Gastrocnemius medialis (tissue), 4 donors: ENCODE measurements around the gene IL9.

Source experiments
- POLR2A ChIP-seq, 2 donors: fragments of 450-650 bp; IDR thresholded peaks; one replicate each; pipeline ENCODE4 v1.6.1; 2017; ENCODE audit warnings: antibody characterized with exemption in 2 of 2, mild to moderate bottlenecking in 2 of 2, moderate library complexity in 2 of 2
- TF ChIP-seq, protein P1 (sequence below), 5 experiments: fragments of 450-650 bp in 3 of 5; fragments of 200-600 bp in 2 of 5; sonication (generic) in 2 of 5; IDR thresholded peaks in 4 of 5; conservative IDR thresholded peaks in 1 of 5; 1 replicate in 4 of 5; 2 replicates in 1 of 5; pipeline ENCODE4 v1.5.1; 2016 to 2019; ENCODE audit warnings: antibody characterized with exemption in 5 of 5, mild to moderate bottlenecking in 3 of 5, moderate library complexity in 3 of 5

DNA sequence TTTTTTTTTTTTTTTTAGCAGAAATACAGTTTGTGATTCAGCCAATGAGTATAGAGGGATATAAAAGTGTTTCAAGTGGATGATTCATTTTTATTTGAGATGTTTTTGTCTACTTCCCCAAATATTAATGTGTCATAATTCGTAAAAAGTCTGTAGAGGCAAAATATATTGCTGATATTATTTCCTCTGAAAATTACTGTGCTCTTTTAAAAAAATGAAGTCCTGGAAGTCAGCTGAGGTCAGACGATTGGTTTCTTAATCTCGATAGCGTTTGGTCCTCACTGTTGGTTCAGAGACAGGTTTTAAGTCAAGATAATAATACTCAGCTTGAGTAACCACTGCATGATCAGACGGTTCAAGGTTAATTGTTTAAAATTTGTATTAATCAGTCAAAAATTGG lies 19.5 kb downstream of the IL9 start:
- TF ChIP-seq, protein P1, sequence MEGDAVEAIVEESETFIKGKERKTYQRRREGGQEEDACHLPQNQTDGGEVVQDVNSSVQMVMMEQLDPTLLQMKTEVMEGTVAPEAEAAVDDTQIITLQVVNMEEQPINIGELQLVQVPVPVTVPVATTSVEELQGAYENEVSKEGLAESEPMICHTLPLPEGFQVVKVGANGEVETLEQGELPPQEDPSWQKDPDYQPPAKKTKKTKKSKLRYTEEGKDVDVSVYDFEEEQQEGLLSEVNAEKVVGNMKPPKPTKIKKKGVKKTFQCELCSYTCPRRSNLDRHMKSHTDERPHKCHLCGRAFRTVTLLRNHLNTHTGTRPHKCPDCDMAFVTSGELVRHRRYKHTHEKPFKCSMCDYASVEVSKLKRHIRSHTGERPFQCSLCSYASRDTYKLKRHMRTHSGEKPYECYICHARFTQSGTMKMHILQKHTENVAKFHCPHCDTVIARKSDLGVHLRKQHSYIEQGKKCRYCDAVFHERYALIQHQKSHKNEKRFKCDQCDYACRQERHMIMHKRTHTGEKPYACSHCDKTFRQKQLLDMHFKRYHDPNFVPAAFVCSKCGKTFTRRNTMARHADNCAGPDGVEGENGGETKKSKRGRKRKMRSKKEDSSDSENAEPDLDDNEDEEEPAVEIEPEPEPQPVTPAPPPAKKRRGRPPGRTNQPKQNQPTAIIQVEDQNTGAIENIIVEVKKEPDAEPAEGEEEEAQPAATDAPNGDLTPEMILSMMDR (IDR thresholded peaks at IDR 0.05 in 4 of 5, conservative IDR thresholded peaks at IDR 0.05 in 1 of 5) = no peak
- TF ChIP-seq POLR2A (IDR thresholded peaks at IDR 0.05) = no peak
